Amygdala (tissue), 56 donors: ENCODE data around the gene FMN1.
A peak's percentile ranks its signal among the peaks of the same experiment; 100 is the strongest.

ENCODE experiments used
- DNase-seq, 56 donors: peaks; one replicate each; lab custom pipeline; 2025; lab: John Stamatoyannopoulos, UW

The FMN1 gene

GRCh38 chr15:33194704-33195670, at the start of gene FMN1:
Gene FMN1 (minus strand): TSS chr15:33194714. CDS start chr15:33154914, 39,800 bp downstream.
- peak; percentile 43 to 96 (median 90) for DNase-seq

GRCh38 chr15:33243869-33244268, 49.4 kb upstream of the FMN1 start:
- no peak for DNase-seq

GRCh38 chr15:33243393-33243792, 48.9 kb upstream of the FMN1 start:
- no peak for DNase-seq

GRCh38 chr15:33242669-33243191, 48.2 kb upstream of the FMN1 start:
- no peak for DNase-seq

- no peak for DNase-seq
Measured at GRCh38 chr15:33242165-33242564, 47.7 kb upstream of the FMN1 start.

- DNase-seq: no peak
Measured at GRCh38 chr15:33236841-33237509, 42.5 kb upstream of the FMN1 start.

- peak in 5 of 56 donors; percentile 2 to 51 (median 19) for DNase-seq
Measured at GRCh38 chr15:33234020-33234461, 39.5 kb upstream of the FMN1 start.

GRCh38 chr15:33226559-33227181, 32.2 kb upstream of the FMN1 start:
- peak in 2 of 56 donors; percentile 1 to 9 for DNase-seq

GRCh38 chr15:33218071-33218491, 23.6 kb upstream of the FMN1 start:
- no peak for DNase-seq

- no peak for DNase-seq
Measured at GRCh38 chr15:33215941-33216872, 21.7 kb upstream of the FMN1 start.

GRCh38 chr15:33211176-33211808, 16.8 kb upstream of the FMN1 start:
- peak in 1 of 56 donors; percentile 5 for DNase-seq

- no peak for DNase-seq
Measured at GRCh38 chr15:33209575-33210481, 15.3 kb upstream of the FMN1 start.

- DNase-seq: no peak
Measured at GRCh38 chr15:33207646-33208045, 13.1 kb upstream of the FMN1 start.

- DNase-seq: no peak
Measured at GRCh38 chr15:33206366-33206765, 11.9 kb upstream of the FMN1 start.

GRCh38 chr15:33204926-33205325, 10.4 kb upstream of the FMN1 start:
- no peak for DNase-seq

- DNase-seq: no peak
Measured at GRCh38 chr15:33204087-33204486, 9.6 kb upstream of the FMN1 start.

- DNase-seq: peak in 12 of 56 donors; percentile 1 to 35 (median 5)
Measured at GRCh38 chr15:33201491-33202231, 7.1 kb upstream of the FMN1 start.
